HG02759 (cell line): ENCODE results near the gene PPP1R12B.
"Not testable (repeated sequence)": the region's sequence is repeated elsewhere in the genome, so short reads cannot be mapped to it uniquely, and the experiment has no call there.

Experiments used
- ATAC-seq: cut with Tn5 transposase; IDR thresholded peaks from one replicate; pipeline ENCODE4 v1.9.1; 2021; ENCODE audit warnings: mild to moderate bottlenecking, moderate library complexity; ENCODE audit not compliant: unreplicated experiment

PPP1R12B gene

GRCh38 chr1:202553560-202554038, 205.1 kb downstream of the PPP1R12B start:
- peak; percentile 48 for ATAC-seq

DNA sequence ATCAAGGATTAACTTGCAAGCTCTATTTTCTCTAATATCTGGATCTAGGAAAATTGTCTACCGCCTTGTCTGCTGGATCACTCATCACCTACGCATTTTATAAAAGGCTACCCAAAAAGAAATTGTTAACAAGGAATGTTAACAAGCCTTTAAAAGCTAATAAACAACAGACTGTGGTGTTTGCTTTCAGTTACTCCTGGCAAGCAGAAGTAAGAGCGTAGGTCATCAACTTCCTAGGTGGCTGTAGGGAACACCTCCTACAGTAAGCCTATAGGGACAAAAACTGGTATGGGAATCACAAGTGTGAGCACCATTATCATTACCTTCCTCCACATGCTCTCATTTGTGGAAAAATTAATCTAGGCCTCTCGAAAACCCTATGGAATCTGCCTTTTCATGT, 206.1 kb downstream of the PPP1R12B start:
- not testable (repeated sequence) for ATAC-seq

DNA sequence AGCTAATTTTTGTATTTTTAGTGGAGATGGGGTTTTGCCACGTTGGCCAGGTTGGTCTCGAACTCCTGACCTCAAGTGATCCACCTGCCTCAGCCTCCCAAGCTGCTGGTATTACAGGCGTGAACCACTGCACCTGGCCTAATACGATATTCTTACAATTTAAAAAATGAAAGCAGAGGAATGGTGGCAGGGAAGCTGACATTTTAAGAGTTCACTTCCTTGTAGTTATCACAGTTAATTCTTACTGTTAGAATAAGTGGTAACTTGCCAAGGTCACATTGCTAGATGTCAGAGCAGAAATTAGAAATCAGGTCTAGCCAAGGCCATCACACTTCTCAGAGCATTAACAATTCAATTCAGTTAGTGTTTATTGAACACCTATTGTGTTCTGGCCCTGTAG, 207.5 kb downstream of the PPP1R12B start:
- not testable (repeated sequence) for ATAC-seq

DNA sequence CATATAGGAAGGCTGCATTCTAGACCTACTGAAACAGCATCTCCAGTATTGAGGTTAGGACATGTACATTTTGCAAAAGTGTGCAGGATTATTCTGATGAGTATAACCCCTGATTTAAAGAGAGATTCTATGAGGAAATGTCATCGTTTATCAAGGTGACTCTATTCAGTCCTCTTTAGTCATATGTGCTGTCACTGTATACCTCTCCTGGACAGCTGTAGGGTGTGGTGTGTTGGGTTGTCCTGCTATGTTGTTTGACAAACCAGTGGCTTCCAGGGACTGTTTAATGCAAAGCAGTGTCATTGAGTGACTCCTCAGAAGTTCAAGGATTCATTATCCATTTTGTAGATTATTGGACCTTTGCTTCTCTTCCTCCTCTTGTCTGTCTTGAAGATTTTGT, 209.2 kb downstream of the PPP1R12B start:
- ATAC-seq = not testable (repeated sequence)

DNA sequence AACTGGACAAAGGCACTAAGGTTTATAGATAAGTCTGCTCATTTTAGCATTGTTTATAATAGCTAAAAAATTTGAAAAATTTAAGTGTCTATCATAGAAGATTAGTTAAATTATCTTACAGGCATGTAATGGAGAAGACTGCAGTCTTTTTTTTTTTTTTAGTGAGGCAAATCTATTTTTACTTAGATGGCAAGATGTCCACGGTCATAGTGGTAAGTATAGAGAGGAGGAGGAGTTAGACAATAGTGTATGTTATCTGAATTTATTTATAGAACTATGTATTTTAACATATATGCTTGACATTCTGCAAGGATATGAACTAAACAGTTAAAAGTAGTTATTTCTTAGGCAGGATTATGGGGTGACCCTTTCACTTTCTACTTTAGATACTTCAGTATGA, 212.7 kb downstream of the PPP1R12B start:
- no peak for ATAC-seq

GRCh38 chr1:202561726-202562443, 213.4 kb downstream of the PPP1R12B start:
- no peak for ATAC-seq

- ATAC-seq = no peak
These were observed 214.1 kb downstream of the PPP1R12B start for GRCh38 chr1:202562444-202563060.

DNA sequence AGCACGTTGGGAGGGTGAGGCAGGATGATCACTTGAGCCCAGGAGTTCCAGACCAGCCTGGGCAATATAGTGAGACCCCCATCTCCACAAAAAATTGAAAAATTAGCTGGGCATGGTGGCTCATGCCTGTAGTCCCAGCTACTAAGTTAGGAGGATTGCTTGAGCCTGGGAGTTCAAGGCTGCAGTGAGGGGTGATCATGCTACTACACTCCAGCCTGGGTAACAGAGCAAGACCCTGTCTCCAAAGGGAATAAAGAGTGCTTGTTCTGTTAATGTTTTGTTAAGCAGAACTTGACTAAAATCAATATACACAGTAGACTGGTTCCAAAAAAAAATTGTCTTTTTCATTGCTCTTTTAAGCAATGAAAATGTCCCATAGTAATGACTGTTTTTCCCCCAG, 215.3 kb downstream of the PPP1R12B start:
- ATAC-seq = no peak

- ATAC-seq = no peak
These were observed 216.5 kb downstream of the PPP1R12B start for GRCh38 chr1:202564958-202565495.

GRCh38 chr1:202565890-202566602, 217.5 kb downstream of the PPP1R12B start:
- ATAC-seq = peak; percentile 88

DNA sequence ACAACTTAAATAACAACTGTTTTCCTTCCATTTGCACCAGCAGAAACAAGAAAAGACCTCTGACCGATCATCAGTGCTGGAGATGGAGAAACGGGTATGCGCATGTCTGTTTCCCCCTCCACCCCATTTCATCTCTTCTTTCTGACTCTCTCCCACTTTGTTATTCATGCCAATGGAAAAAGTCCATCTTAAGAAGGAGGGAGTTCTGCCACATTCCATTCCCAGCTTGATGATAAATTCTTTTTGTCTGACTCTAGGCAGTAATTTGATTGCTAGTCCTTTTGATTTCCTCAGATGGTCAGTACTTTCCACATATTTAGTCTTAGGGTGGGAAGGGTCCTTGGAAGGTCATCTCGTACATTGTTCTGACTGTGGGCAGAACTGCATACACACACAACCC, 219.2 kb downstream of the PPP1R12B start:
- ATAC-seq = no peak

DNA sequence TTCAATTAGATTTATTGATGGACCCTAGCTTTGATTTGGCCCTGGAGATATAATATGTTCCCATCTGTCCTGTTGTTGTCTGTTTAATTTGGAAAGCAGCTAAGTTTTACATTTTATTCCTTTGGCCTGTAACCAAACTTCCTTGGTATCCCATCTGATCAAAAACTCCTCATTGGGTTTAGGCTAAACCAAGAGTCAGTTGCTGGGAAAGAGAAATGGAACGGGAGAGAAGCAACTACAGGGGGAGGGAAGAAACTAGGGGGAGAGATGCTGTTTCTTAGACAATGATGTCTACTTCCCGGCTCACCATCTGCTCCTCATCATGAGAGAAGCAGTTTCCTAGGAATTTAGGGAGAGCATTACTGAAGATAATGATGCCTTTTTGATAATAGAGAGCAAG, 219.9 kb downstream of the PPP1R12B start:
- ATAC-seq = no peak

DNA sequence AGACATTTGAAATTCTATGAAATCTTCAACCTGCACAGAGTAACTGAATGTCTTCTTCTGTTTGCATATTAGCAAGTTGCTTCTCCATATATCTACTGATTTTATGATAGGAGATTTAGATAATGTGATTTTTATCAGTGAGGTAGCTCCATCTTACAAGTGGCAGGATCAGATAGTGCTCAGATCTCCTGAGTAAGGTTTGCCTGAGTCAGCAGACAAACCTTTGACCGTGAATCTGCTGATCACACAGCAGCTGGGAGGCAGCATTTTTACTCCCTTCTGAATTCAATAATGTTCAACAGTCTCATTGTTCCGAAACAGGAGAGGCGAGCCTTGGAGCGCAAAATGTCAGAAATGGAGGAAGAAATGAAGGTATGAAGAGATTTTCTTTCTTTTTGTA, 220.3 kb downstream of the PPP1R12B start:
- no peak for ATAC-seq

DNA sequence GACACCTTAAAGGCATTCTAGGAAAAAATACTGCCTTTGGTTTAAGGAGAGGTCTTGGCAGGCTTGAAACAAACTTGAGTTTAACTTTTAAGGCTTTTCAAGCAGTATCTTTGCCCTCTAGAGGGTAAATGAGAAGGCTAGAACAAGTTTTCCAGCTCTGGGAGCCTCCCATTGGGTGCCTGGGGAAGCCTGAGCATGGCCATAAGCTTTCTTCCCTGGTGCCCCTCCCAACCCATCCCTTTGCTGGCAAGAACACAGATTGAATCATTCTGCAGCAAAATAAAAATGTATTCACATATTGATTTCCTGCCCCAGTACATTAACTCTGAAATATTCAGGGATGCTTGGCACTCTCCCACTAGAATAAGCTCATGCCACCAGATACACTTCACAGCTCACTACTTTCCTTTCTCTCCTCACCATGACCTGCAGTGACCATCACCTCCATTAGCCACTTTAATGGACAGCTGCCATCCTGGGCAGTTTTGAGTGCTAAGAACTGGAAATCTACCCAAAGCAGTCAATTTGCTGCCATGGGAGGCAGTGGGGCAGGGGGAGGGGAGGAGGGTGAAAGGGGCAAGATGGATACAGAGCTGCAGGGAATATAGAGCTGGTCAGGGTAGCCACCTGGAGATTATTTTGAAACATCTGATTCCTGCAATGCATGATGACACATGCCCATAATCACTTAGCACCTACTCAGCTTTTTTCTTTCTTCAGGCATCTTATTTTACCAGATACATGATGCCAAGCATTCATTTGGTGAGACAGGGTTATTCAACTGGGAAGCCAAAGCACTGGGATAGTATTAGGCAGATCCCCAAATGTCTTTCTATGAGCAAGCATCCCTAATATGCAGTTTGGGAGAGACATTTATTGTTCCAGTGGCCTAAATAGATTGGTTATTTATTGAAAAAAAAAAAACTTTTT, 221.2 kb downstream of the PPP1R12B start:
- ATAC-seq = no peak

DNA sequence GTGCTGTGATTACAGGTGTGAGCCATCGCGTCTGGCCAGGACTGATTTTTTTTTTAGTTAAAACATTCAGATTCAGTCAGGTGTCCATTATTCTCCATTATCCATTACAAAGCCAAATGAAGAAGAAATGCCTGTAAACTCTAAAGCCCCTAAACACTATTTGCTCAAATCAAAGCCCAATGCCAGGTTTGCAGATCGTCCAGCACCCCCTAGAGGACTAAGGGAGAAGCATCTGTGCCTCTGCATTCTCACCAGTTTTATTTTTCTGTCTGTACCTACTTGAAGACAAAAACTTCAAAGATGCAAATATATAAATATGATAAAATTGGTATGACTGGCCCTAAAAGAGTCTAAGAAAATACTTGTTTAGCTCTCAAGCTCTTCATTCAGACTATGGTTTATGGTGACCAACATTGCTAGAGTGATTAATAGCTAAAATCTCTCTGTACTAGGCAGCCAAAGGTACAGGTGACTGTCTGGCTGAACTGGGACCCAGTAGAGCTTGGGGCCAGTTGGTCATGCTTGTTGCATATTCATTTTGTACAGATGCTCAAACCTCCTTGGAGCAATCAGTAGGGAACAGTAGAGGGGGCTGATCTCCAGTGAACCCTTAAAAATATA, 223.3 kb downstream of the PPP1R12B start:
- ATAC-seq = no peak

DNA sequence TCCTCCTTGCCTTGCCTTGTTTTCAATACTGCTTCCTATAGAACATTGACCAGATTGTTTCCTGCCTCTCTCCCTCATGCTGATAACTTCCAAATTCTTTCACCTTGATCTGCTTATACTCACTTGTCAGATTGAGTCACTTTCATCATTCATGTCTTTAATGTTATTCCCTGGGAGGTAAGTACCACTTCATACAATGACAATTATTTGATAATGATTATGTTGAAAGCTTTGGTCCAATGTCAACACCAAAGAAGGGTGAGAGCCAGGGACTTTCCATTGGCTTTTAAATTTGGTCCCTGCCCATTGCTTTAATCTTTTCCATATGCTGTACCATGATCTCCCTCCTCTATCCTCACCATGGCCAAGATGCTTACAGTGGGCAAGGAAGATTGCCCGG, 224.4 kb downstream of the PPP1R12B start:
- ATAC-seq = no peak

DNA sequence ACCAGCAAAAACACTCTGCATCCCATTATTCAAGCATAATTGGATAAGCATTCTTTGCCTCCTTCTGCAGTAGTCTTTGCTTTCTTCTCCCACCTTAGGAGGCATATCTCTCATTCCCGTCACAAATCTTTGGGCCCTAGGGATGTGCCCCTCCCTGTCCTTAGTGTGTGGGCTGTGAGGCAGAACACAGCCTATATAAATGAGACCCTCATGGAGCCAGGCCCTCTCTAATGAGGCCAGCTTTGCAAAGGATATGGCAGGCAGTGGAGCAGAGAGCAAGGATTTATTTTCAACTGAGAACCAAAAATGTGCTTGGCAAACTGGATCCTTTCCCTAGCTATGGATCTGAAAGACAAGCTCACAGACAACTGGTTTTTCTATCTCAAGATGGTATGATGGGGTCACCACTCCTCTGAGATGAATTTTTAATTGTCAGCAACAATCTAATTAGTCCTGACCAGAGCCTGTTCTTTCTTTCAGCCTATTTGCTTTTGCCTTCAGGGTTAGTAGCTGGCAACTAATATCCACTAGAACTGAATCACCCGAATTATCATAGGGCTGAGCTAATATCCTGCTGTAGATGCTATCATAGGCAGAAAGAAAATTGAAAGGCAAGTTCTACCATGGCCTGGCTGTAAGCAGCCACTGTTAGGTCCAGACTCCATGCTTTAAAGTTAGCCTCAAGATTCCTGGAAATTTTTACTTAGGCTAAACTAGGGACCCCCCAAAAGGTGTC, 227.6 kb downstream of the PPP1R12B start:
- no peak for ATAC-seq

GRCh38 chr1:202576816-202577215, 228.3 kb downstream of the PPP1R12B start:
- no peak for ATAC-seq

- no peak for ATAC-seq
These were observed 228.9 kb downstream of the PPP1R12B start for GRCh38 chr1:202577381-202577780.
